Neuron (in vitro differentiated cells): ENCODE data around the gene HP1BP3.

Experiments
- H2AFZ ChIP-seq: one replicate; pipeline ENCODE4 v1.6.1; 2013; ENCODE audit warnings: low read depth, mild to moderate bottlenecking, inconsistent platforms, low read length, moderate library complexity
- H3K27me3 ChIP-seq: one replicate; pipeline ENCODE4 v1.6.1; 2013; ENCODE audit warnings: low read length; ENCODE audit not compliant: insufficient read depth
- H3K36me3 ChIP-seq: one replicate; pipeline ENCODE4 v1.6.1; 2013; ENCODE audit warnings: low read length; ENCODE audit not compliant: insufficient read depth
- H3K4me1 ChIP-seq: one replicate; pipeline ENCODE4 v1.6.1; 2013; ENCODE audit warnings: low read length; ENCODE audit not compliant: insufficient read depth
- H3K4me3 ChIP-seq: 2 replicates; pipeline ENCODE4 v1.5.1; 2013; ENCODE audit warnings: mild to moderate bottlenecking, low read length, moderate library complexity
- H3K9me3 ChIP-seq: one replicate; pipeline ENCODE4 v1.6.1; 2013; ENCODE audit warnings: low read length

HP1BP3 gene

GRCh38 chr1:20729155-20729931, 57.8 kb downstream of the HP1BP3 start:
- no peak overlapping the region for H3K4me3 ChIP-seq
- no peak overlapping the region for H2AFZ ChIP-seq
- H3K4me1 ChIP-seq = peaks cover 26% of the 10 kb centered on the region
- H3K27me3 ChIP-seq = no peaks in the 10 kb centered on the region
- no peaks in the 10 kb centered on the region for H3K9me3 ChIP-seq
- no peaks in the 10 kb centered on the region for H3K36me3 ChIP-seq

- no peak overlapping the region for H3K4me3 ChIP-seq
- no peaks in the 10 kb centered on the region for H3K36me3 ChIP-seq
- no peaks in the 10 kb centered on the region for H3K9me3 ChIP-seq
- H3K4me1 ChIP-seq = peaks cover 26% of the 10 kb centered on the region
- no peaks in the 10 kb centered on the region for H3K27me3 ChIP-seq
- H2AFZ ChIP-seq = no peak overlapping the region
Observed at GRCh38 chr1:20728371-20729154, 58.5 kb downstream of the HP1BP3 start.

- H3K36me3 ChIP-seq = no peaks in the 10 kb centered on the region
- H3K9me3 ChIP-seq = no peaks in the 10 kb centered on the region
- H3K4me1 ChIP-seq = peaks cover 24% of the 10 kb centered on the region
- no peak overlapping the region for H3K4me3 ChIP-seq
- H2AFZ ChIP-seq = no peak overlapping the region
- no peaks in the 10 kb centered on the region for H3K27me3 ChIP-seq
Observed at GRCh38 chr1:20727746-20728316, 59.3 kb downstream of the HP1BP3 start.

- no peaks in the 10 kb centered on the region for H3K9me3 ChIP-seq
- H3K36me3 ChIP-seq = no peaks in the 10 kb centered on the region
- H2AFZ ChIP-seq = no peak overlapping the region
- H3K4me1 ChIP-seq = peaks cover 18% of the 10 kb centered on the region
- H3K27me3 ChIP-seq = no peaks in the 10 kb centered on the region
- no peak overlapping the region for H3K4me3 ChIP-seq
Observed at GRCh38 chr1:20726932-20727745, 60.0 kb downstream of the HP1BP3 start.

GRCh38 chr1:20726118-20726911, 60.8 kb downstream of the HP1BP3 start:
- H2AFZ ChIP-seq = no peak overlapping the region
- no peak overlapping the region for H3K4me3 ChIP-seq
- H3K36me3 ChIP-seq = no peaks in the 10 kb centered on the region
- H3K27me3 ChIP-seq = no peaks in the 10 kb centered on the region
- peaks cover 16% of the 10 kb centered on the region for H3K4me1 ChIP-seq
- no peaks in the 10 kb centered on the region for H3K9me3 ChIP-seq

GRCh38 chr1:20725189-20726117, 61.7 kb downstream of the HP1BP3 start:
- Histone ChIP-seq H3K9me3 (no peaks in the 10 kb centered on the region), H3K4me1 (peaks cover 11% of the 10 kb centered on the region), H3K4me3 (no peak overlapping the region), H3K36me3 (no peaks in the 10 kb centered on the region), H3K27me3 (no peaks in the 10 kb centered on the region), H2AFZ (no peak overlapping the region)

- no peaks in the 10 kb centered on the region for H3K9me3 ChIP-seq
- H3K27me3 ChIP-seq = no peaks in the 10 kb centered on the region
- H3K36me3 ChIP-seq = no peaks in the 10 kb centered on the region
- H3K4me1 ChIP-seq = peaks cover 2% of the 10 kb centered on the region
- H2AFZ ChIP-seq = no peak overlapping the region
- no peak overlapping the region for H3K4me3 ChIP-seq
Observed at GRCh38 chr1:20724364-20725188, 62.5 kb downstream of the HP1BP3 start.

GRCh38 chr1:20723537-20724363, 63.4 kb downstream of the HP1BP3 start:
- no peak overlapping the region for H3K4me3 ChIP-seq
- H3K9me3 ChIP-seq = no peaks in the 10 kb centered on the region
- no peak overlapping the region for H2AFZ ChIP-seq
- no peaks in the 10 kb centered on the region for H3K27me3 ChIP-seq
- H3K4me1 ChIP-seq = no peaks in the 10 kb centered on the region
- H3K36me3 ChIP-seq = no peaks in the 10 kb centered on the region

GRCh38 chr1:20723159-20723536, 64.0 kb downstream of the HP1BP3 start:
- H3K9me3 ChIP-seq = no peaks in the 10 kb centered on the region
- no peak overlapping the region for H3K4me3 ChIP-seq
- H2AFZ ChIP-seq = no peak overlapping the region
- no peaks in the 10 kb centered on the region for H3K36me3 ChIP-seq
- H3K27me3 ChIP-seq = no peaks in the 10 kb centered on the region
- H3K4me1 ChIP-seq = peaks cover under 1% of the 10 kb centered on the region

- Histone ChIP-seq H3K27me3 (no peaks in the 10 kb centered on the region), H2AFZ (no peak overlapping the region), H3K36me3 (no peaks in the 10 kb centered on the region), H3K4me1 (peaks cover 3% of the 10 kb centered on the region), H3K4me3 (no peak overlapping the region), H3K9me3 (no peaks in the 10 kb centered on the region)
Observed at GRCh38 chr1:20721117-20722061, 65.7 kb downstream of the HP1BP3 start.
